ENCODE results near the gene RECQL.
A peak's percentile ranks its signal among the peaks of the same experiment; 100 is the strongest.
"Not testable (repeated sequence)": the region's sequence is repeated elsewhere in the genome, so short reads cannot be mapped to it uniquely, and the experiment has no call there.

Gene RECQL

DNA sequence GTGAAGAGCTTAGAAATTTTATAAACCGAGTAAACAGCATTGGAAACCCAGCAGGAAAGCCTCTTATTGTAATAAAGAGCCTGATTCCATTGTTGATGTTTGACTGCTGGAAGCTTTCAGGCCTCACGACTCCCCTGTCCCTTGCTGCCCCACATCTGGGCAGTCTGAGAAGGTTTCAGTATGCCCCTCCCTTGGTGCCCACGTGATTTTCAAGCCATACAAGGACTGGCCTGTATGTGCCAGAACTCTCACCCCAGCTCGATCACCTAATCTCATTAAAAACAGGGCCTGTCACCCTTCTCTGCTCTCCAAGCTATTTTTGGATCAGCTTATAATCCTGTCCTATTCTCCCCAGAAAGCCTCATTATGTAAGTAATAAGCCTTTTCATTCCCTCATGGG, 71.4 kb downstream of the RECQL start:
- DNase-seq (ENCODE audit: insufficient read length, low spot score) (no peak), FAIRE-seq (peak; percentile 94)
- TF ChIP-seq, protein P1, sequence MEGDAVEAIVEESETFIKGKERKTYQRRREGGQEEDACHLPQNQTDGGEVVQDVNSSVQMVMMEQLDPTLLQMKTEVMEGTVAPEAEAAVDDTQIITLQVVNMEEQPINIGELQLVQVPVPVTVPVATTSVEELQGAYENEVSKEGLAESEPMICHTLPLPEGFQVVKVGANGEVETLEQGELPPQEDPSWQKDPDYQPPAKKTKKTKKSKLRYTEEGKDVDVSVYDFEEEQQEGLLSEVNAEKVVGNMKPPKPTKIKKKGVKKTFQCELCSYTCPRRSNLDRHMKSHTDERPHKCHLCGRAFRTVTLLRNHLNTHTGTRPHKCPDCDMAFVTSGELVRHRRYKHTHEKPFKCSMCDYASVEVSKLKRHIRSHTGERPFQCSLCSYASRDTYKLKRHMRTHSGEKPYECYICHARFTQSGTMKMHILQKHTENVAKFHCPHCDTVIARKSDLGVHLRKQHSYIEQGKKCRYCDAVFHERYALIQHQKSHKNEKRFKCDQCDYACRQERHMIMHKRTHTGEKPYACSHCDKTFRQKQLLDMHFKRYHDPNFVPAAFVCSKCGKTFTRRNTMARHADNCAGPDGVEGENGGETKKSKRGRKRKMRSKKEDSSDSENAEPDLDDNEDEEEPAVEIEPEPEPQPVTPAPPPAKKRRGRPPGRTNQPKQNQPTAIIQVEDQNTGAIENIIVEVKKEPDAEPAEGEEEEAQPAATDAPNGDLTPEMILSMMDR (IDR thresholded peaks at IDR 0.05; ENCODE audit: insufficient read depth, missing control alignments) = no peak

DNA sequence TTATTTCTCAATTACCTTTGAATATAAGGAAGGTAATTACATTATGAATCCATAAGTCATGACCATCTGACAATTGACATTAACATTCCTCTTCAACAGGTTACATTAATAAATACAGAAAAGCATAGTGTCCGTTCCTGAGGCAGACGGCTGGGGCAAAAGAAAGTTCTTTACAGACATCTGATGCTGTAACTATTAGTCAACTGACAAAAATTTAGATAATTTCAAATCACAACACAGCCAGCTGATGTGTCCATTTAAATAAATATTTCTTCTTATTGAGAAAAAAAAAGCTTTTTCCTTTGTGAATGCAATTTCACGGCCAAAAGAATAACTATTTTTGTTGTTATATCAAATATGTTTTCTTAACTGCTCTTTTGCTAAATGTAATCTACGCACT, 73.2 kb downstream of the RECQL start:
- FAIRE-seq = no peak

DNA sequence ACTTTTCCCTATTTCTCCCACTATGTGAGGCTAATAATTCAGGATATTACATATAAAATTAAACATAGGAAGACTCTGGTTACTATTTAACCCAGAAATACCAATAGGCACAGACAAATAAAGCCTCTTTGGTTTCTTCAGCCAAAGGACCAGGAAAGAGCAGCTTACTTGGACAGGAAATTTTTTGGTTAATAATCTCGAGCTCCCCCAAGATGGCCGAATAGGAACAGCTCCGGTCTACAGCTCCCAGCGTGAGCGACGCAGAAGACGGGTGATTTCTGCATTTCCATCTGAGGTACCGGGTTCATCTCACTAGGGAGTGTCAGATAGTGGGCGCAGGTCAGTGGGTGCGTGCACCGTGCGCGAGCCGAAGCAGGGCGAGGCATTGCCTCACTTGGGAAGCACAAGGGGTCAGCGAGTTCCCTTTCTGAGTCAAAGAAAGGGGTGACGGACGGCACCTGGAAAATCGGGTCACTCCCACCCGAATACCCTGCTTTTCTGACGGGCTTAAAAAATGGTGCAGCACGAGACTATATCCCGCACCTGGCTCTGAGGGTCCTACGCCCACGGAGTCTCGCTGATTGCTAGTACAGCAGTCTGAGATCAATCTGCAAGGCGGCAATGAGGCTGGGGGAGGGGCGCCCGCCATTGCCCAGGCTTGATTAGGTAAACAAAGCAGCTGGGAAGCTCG, 82.3 kb downstream of the RECQL start:
- not testable (repeated sequence) for DNase-seq (ENCODE audit: insufficient read length, low spot score); FAIRE-seq

More for the DNA sequence above, 73.2 kb downstream of the RECQL start:
- TF ChIP-seq, protein P1 (IDR thresholded peaks at IDR 0.05; ENCODE audit: insufficient read depth, missing control alignments) = no peak
- DNase-seq (ENCODE audit: insufficient read length, low spot score) = no peak

Measured in D721Med (cell line).